Ishikawa (cell line): Measurements from ENCODE around the gene ADD3.

ENCODE experiments used
- CEBPB ChIP-seq: IDR thresholded peaks from 2 replicates; pipeline ENCODE4 v1.6.1; 2012
- CREB1 ChIP-seq: IDR thresholded peaks from 2 replicates; pipeline ENCODE4 v1.6.1; 2012; ENCODE audit warnings: low read depth
- EGR1 ChIP-seq: IDR thresholded peaks from 2 replicates; pipeline ENCODE4 v1.6.1; 2012
- EP300 ChIP-seq: IDR thresholded peaks from 2 replicates; pipeline ENCODE4 v1.6.1; 2012; ENCODE audit warnings: borderline replicate concordance
- FOXM1 ChIP-seq: IDR thresholded peaks from 2 replicates; pipeline ENCODE4 v1.6.1; 2012; ENCODE audit warnings: low read depth, borderline replicate concordance
- MAX ChIP-seq: IDR thresholded peaks from 2 replicates; pipeline ENCODE4 v1.6.1; 2012
- NFIC ChIP-seq: IDR thresholded peaks from 2 replicates; pipeline ENCODE4 v1.6.1; 2012
- RAD21 ChIP-seq: IDR thresholded peaks from 2 replicates; pipeline ENCODE4 v1.6.1; 2012; ENCODE audit warnings: low read depth
- REST ChIP-seq: IDR thresholded peaks from 2 replicates; pipeline ENCODE4 v1.6.1; 2012; ENCODE audit warnings: low read depth, mild to moderate bottlenecking
- TAF1 ChIP-seq: IDR thresholded peaks from 2 replicates; pipeline ENCODE4 v1.6.1; 2012; ENCODE audit warnings: low read depth, mild to moderate bottlenecking
- TCF12 ChIP-seq: IDR thresholded peaks from 2 replicates; pipeline ENCODE4 v1.6.1; 2012; ENCODE audit warnings: low read depth
- TEAD4 ChIP-seq: IDR thresholded peaks from 2 replicates; pipeline ENCODE4 v1.6.1; 2012
- USF1 ChIP-seq: IDR thresholded peaks from 2 replicates; pipeline ENCODE4 v1.6.1; 2012
- YY1 ChIP-seq: IDR thresholded peaks from 2 replicates; pipeline ENCODE4 v1.6.1; 2012; ENCODE audit warnings: low read depth
- ZBTB7A ChIP-seq: IDR thresholded peaks from 2 replicates; pipeline ENCODE4 v1.6.1; 2012; ENCODE audit warnings: low read depth

ADD3 gene

GRCh38 chr10:109962247-109962646 is 45.5 kb upstream of the ADD3 start:
- TF ChIP-seq EGR1 (no peak), ZBTB7A (no peak), USF1 (no peak), YY1 (no peak), RAD21 (no peak), REST (no peak), FOXM1 (no peak), NFIC (no peak), TAF1 (no peak), MAX (no peak), CEBPB (no peak), EP300 (no peak), CREB1 (no peak), TEAD4 (no peak), TCF12 (no peak)

- TF ChIP-seq EGR1 = no peak
- no peak for TF ChIP-seq MAX
- TF ChIP-seq TCF12 = no peak
- TF ChIP-seq NFIC = no peak
- no peak for TF ChIP-seq RAD21
- TF ChIP-seq USF1 = no peak
- TF ChIP-seq EP300 = no peak
- no peak for TF ChIP-seq CEBPB
Measured at GRCh38 chr10:109963439-109963838, 44.3 kb upstream of the ADD3 start.

- TF ChIP-seq TCF12 (no peak), EGR1 (no peak), ZBTB7A (no peak), YY1 (no peak), USF1 (no peak), MAX (no peak)
Measured at GRCh38 chr10:109964318-109964717, 43.5 kb upstream of the ADD3 start.

GRCh38 chr10:109966961-109967738 is 40.6 kb upstream of the ADD3 start:
- no peak for TF ChIP-seq YY1
- TF ChIP-seq TAF1 = no peak
- TF ChIP-seq CREB1 = no peak
- TF ChIP-seq CEBPB = no peak
- no peak for TF ChIP-seq EGR1
- TF ChIP-seq TEAD4 = no peak
- TF ChIP-seq TCF12 = no peak
- TF ChIP-seq EP300 = no peak
- TF ChIP-seq REST = no peak
- TF ChIP-seq NFIC = no peak
- no peak for TF ChIP-seq ZBTB7A

GRCh38 chr10:109967739-109968088 is 40.1 kb upstream of the ADD3 start:
- TF ChIP-seq ZBTB7A (no peak), CEBPB (no peak), EGR1 (no peak)
